ENCODE measurements around the gene ATP5F1E. TPM values are rescaled to one million over a fixed set of nuclear protein-coding genes. Genes with fewer than 3 reads are reported as not detected.

The ATP5F1E gene
- total RNA-seq, 1 experiment from 2014 or later = 41.1 TPM

DNA sequence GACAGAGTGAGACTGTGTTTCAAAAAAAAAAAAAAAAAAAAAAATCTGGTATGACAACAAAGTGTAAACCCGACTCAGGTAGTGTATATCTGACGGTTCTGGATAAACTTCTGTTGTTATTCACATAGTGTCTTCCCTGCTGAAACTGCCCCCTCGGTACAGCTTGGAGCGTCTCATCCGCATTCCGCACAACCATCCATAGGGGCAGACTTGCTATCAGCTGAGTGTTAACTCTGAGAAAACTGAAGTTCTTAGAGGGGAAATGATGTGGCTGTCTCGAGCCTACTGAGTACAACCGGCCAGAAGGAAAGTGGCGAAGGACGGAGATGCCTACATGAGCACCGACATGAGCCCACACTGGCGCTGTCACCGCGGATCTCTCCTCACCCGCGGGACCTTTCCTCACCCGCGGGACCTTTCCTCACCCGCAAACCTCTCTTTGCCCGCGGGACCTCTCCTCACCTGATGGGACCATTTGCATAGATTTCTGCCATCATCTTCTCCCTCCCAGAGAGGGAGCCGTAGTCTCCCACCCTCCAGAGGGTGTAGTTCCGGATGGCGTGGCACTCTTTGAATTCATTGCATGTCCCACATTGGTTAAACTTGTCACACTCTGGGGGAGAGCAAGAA is 34.9 kb downstream of the ATP5F1E start:
- ChIA-PET POLR2A (interaction anchor here (0.7 kb wide), 1 partner anchor 533 kb away, joined by 5 read pairs; no protein-coding TSS in a partner anchor), CTCF (interaction anchor here (0.6 to 1.1 kb wide), 2 partner anchors 87 to 458 kb away, joined by 3 to 4 read pairs; no protein-coding TSS in a partner anchor)
- TF ChIP-seq ETV6 (CRISPR knock-in tag; IDR thresholded peaks at IDR 0.05) (no peak), SP1 (CRISPR knock-in tag; conservative IDR thresholded peaks at IDR 0.05) (no peak), NFATC4 (CRISPR knock-in tag; IDR thresholded peaks at IDR 0.05) (no peak), NR1H2 (CRISPR knock-in tag; IDR thresholded peaks at IDR 0.05) (no peak)
- TF ChIP-seq, protein P1, sequence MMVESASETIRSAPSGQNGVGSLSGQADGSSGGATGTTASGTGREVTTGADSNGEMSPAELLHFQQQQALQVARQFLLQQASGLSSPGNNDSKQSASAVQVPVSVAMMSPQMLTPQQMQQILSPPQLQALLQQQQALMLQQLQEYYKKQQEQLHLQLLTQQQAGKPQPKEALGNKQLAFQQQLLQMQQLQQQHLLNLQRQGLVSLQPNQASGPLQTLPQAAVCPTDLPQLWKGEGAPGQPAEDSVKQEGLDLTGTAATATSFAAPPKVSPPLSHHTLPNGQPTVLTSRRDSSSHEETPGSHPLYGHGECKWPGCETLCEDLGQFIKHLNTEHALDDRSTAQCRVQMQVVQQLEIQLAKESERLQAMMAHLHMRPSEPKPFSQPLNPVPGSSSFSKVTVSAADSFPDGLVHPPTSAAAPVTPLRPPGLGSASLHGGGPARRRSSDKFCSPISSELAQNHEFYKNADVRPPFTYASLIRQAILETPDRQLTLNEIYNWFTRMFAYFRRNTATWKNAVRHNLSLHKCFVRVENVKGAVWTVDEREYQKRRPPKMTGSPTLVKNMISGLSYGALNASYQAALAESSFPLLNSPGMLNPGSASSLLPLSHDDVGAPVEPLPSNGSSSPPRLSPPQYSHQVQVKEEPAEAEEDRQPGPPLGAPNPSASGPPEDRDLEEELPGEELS (CRISPR knock-in tag; IDR thresholded peaks at IDR 0.05) = no peak
- TF ChIP-seq, protein P2, sequence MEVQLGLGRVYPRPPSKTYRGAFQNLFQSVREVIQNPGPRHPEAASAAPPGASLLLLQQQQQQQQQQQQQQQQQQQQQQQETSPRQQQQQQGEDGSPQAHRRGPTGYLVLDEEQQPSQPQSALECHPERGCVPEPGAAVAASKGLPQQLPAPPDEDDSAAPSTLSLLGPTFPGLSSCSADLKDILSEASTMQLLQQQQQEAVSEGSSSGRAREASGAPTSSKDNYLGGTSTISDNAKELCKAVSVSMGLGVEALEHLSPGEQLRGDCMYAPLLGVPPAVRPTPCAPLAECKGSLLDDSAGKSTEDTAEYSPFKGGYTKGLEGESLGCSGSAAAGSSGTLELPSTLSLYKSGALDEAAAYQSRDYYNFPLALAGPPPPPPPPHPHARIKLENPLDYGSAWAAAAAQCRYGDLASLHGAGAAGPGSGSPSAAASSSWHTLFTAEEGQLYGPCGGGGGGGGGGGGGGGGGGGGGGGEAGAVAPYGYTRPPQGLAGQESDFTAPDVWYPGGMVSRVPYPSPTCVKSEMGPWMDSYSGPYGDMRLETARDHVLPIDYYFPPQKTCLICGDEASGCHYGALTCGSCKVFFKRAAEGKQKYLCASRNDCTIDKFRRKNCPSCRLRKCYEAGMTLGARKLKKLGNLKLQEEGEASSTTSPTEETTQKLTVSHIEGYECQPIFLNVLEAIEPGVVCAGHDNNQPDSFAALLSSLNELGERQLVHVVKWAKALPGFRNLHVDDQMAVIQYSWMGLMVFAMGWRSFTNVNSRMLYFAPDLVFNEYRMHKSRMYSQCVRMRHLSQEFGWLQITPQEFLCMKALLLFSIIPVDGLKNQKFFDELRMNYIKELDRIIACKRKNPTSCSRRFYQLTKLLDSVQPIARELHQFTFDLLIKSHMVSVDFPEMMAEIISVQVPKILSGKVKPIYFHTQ (CRISPR knock-in tag; IDR thresholded peaks at IDR 0.05) = no peak
- peak; percentile 30 for ATAC-seq
- peak overlapping the region; percentile 44; the same call in 1 of the 2 replicates for H3K27ac Mint-ChIP-seq
- H3K4me1 Mint-ChIP-seq = no peaks in the 10 kb centered on the region
- peaks cover 43% of the 10 kb centered on the region for H3K36me3 Mint-ChIP-seq
- H3K9me3 Mint-ChIP-seq = no peaks in the 10 kb centered on the region
- no peaks in the 10 kb centered on the region for H3K27me3 Mint-ChIP-seq (ENCODE audit: low read depth)
- no peak for DNase-seq (ENCODE audit: low spot score)
- no peak overlapping the region for H3K4me3 Mint-ChIP-seq

DNA sequence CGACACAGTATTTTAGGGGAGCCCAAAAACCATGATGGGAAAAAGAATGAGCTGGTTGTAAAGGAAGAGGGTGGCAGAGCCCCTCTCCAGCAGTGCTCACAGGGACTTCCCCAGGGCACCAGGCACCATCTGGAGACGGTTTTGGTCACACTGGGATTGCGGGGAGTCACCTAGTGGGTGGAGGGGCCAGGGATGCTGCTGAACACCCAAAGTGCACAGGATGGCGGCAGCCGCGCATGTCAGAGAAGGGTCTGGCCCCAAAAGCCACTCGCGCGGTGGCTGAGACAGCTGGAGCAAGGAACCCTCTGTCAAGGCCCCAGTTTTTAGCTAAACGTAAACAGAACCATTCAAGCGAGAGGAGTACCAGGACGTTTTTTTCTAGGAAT is 35.9 kb downstream of the ATP5F1E start:
- no peak overlapping the region for H3K27ac Mint-ChIP-seq
- CTCF ChIA-PET = no interaction called here
- no peak for ATAC-seq
- DNase-seq (ENCODE audit: low spot score) = no peak
- TF ChIP-seq, protein P3, sequence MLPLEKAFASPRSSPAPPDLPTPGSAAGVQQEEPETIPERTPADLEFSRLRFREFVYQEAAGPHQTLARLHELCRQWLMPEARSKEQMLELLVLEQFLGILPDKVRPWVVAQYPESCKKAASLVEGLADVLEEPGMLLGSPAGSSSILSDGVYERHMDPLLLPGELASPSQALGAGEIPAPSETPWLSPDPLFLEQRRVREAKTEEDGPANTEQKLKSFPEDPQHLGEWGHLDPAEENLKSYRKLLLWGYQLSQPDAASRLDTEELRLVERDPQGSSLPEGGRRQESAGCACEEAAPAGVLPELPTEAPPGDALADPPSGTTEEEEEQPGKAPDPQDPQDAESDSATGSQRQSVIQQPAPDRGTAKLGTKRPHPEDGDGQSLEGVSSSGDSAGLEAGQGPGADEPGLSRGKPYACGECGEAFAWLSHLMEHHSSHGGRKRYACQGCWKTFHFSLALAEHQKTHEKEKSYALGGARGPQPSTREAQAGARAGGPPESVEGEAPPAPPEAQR (CRISPR knock-in tag; IDR thresholded peaks at IDR 0.05) = no peak
- no peak for TF ChIP-seq RORB (CRISPR knock-in tag; IDR thresholded peaks at IDR 0.05)
- no peak for TF ChIP-seq ZNF423 (CRISPR knock-in tag; IDR thresholded peaks at IDR 0.05)
- TF ChIP-seq KAT7 (CRISPR knock-in tag; IDR thresholded peaks at IDR 0.05; ENCODE audit: borderline replicate concordance) = no peak
- TF ChIP-seq, protein P4, sequence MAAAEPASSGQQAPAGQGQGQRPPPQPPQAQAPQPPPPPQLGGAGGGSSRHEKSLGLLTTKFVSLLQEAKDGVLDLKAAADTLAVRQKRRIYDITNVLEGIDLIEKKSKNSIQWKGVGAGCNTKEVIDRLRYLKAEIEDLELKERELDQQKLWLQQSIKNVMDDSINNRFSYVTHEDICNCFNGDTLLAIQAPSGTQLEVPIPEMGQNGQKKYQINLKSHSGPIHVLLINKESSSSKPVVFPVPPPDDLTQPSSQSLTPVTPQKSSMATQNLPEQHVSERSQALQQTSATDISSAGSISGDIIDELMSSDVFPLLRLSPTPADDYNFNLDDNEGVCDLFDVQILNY (CRISPR knock-in tag; IDR thresholded peaks at IDR 0.05) = no peak
- TF ChIP-seq, protein P5, sequence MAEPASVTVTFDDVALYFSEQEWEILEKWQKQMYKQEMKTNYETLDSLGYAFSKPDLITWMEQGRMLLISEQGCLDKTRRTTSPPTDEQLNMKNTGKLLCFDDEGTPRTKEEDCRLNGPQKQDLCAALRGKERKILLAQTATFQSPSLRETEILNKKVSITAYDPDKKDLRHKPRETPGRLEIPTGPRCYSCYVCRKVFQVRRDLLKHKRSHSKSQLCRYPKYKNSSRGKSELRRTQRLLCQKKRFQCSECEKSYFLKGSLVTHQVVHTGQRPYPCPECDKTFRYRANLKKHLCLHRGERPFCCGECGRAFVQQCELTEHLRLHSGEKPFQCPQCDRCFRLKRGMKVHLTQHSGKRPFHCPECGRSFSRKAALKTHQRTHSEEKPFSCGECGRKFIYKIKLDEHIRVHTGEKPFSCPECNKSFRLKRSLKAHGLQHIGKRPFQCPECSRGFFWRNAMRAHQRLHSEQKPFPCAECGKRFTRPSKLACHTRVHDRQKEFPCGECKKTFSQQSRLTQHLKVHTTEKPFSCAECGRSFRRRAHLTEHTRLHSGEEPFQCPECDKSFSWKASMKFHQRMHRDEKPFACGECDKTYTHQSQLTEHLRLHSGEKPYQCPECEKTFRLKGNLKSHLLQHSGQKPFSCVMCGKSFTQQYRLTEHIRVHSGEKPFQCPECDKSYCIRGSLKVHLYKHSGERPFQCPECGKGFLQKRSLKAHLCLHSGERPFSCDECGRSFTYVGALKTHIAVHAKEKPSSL (CRISPR knock-in tag; conservative IDR thresholded peaks at IDR 0.05) = no peak
- TF ChIP-seq, protein P6, sequence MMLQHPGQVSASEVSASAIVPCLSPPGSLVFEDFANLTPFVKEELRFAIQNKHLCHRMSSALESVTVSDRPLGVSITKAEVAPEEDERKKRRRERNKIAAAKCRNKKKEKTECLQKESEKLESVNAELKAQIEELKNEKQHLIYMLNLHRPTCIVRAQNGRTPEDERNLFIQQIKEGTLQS (CRISPR knock-in tag; conservative IDR thresholded peaks at IDR 0.05) = no peak
- TF ChIP-seq, protein P7, sequence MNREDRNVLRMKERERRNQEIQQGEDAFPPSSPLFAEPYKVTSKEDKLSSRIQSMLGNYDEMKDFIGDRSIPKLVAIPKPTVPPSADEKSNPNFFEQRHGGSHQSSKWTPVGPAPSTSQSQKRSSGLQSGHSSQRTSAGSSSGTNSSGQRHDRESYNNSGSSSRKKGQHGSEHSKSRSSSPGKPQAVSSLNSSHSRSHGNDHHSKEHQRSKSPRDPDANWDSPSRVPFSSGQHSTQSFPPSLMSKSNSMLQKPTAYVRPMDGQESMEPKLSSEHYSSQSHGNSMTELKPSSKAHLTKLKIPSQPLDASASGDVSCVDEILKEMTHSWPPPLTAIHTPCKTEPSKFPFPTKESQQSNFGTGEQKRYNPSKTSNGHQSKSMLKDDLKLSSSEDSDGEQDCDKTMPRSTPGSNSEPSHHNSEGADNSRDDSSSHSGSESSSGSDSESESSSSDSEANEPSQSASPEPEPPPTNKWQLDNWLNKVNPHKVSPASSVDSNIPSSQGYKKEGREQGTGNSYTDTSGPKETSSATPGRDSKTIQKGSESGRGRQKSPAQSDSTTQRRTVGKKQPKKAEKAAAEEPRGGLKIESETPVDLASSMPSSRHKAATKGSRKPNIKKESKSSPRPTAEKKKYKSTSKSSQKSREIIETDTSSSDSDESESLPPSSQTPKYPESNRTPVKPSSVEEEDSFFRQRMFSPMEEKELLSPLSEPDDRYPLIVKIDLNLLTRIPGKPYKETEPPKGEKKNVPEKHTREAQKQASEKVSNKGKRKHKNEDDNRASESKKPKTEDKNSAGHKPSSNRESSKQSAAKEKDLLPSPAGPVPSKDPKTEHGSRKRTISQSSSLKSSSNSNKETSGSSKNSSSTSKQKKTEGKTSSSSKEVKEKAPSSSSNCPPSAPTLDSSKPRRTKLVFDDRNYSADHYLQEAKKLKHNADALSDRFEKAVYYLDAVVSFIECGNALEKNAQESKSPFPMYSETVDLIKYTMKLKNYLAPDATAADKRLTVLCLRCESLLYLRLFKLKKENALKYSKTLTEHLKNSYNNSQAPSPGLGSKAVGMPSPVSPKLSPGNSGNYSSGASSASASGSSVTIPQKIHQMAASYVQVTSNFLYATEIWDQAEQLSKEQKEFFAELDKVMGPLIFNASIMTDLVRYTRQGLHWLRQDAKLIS (CRISPR knock-in tag; IDR thresholded peaks at IDR 0.05; ENCODE audit: borderline replicate concordance) = no peak
- no peak for TF ChIP-seq ZBTB21 (CRISPR knock-in tag; IDR thresholded peaks at IDR 0.05; ENCODE audit: borderline replicate concordance)
- TF ChIP-seq, protein P8, sequence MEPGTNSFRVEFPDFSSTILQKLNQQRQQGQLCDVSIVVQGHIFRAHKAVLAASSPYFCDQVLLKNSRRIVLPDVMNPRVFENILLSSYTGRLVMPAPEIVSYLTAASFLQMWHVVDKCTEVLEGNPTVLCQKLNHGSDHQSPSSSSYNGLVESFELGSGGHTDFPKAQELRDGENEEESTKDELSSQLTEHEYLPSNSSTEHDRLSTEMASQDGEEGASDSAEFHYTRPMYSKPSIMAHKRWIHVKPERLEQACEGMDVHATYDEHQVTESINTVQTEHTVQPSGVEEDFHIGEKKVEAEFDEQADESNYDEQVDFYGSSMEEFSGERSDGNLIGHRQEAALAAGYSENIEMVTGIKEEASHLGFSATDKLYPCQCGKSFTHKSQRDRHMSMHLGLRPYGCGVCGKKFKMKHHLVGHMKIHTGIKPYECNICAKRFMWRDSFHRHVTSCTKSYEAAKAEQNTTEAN (CRISPR knock-in tag; IDR thresholded peaks at IDR 0.05) = no peak
- TF ChIP-seq TCF7 (CRISPR knock-in tag; IDR thresholded peaks at IDR 0.05; ENCODE audit: low read depth) = no peak
- TF ChIP-seq MXD4 (CRISPR knock-in tag; IDR thresholded peaks at IDR 0.05; ENCODE audit: borderline replicate concordance) = no peak
- TF ChIP-seq JAZF1 (CRISPR knock-in tag; IDR thresholded peaks at IDR 0.05) = no peak
- POLR2A ChIA-PET = no interaction called here
- peaks cover 53% of the 10 kb centered on the region for H3K36me3 Mint-ChIP-seq
- H3K9me3 Mint-ChIP-seq = no peaks in the 10 kb centered on the region
- H3K4me1 Mint-ChIP-seq = no peaks in the 10 kb centered on the region
- H3K4me3 Mint-ChIP-seq = no peak overlapping the region
- no peaks in the 10 kb centered on the region for H3K27me3 Mint-ChIP-seq (ENCODE audit: low read depth)
